AG04450 (cell line): ENCODE measurements around the gene BBS9. TPM values are rescaled to one million over a fixed set of nuclear protein-coding genes. Genes with fewer than 3 reads are reported as not detected.
A peak's percentile ranks its signal among the peaks of the same experiment; 100 is the strongest.

Experiments
- CTCF ChIA-PET: fragments of 300-600, 350-600 bp; formaldehyde crosslinking; extraction: SDS; loops from one replicate; lab custom pipeline; 2022; ENCODE audit warnings: antibody characterized with exemption, inconsistent platforms; lab: Charles Lee
- POLR2A ChIA-PET: fragments of 350-600 bp; formaldehyde crosslinking; extraction: SDS; loops from one replicate; lab custom pipeline; 2021; ENCODE audit warnings: antibody characterized with exemption, inconsistent platforms; lab: Yijun Ruan, JAX
- DNase-seq: peaks from one replicate; pipeline ENCODE4 v3.0.0-alpha.2; 2011; ENCODE audit warnings: low read depth, low spot score
- H3K27ac ChIP-seq: one replicate; pipeline ENCODE4 v1.5.1; 2012; ENCODE audit warnings: low read depth, low read length, control low read depth
- H3K27me3 ChIP-seq: one replicate; pipeline ENCODE4 v1.6.0; 2012; ENCODE audit warnings: low read length; ENCODE audit not compliant: control insufficient read depth, insufficient read depth
- H3K4me3 ChIP-seq: 2 replicates; pipeline ENCODE4 v1.5.1; 2011; ENCODE audit warnings: mild to moderate bottlenecking, low read depth, low read length, control low read depth
- H3K9me3 ChIP-seq: 2 replicates; pipeline ENCODE4 v1.5.1; 2012; ENCODE audit warnings: low read length; ENCODE audit not compliant: control insufficient read depth, insufficient read depth
- CTCF ChIP-seq: IDR thresholded peaks from 2 replicates; pipeline ENCODE4 v1.5.1; 2011; ENCODE audit warnings: low read depth, low read length, control low read depth, inconsistent platforms
- polyA plus RNA-seq: library from polyadenylated mRNA; depleted of rRNA; stranded (reverse); fragments of >200 nt; gene quantifications from 2 replicates; pipeline ENCODE4 v1.2.3, GENCODE V29; 2011

Gene BBS9
- polyA plus RNA-seq, 1 experiment: 15.6 TPM

GRCh38 chr7:33590916-33591315, 461.6 kb downstream of the BBS9 start:
- Histone ChIP-seq H3K9me3 (no peaks in the 10 kb centered on the region), H3K27ac (no peak overlapping the region), H3K4me3 (no peak overlapping the region), H3K27me3 (no peaks in the 10 kb centered on the region)
- no peak for TF ChIP-seq CTCF
- DNase-seq: peak; percentile 7
- CTCF ChIA-PET: interaction anchor here (0.6 to 1.4 kb wide), 2 partner anchors 319 to 342 kb away, joined by 4 read pairs; no protein-coding TSS in a partner anchor
- POLR2A ChIA-PET: no interaction called here

- no peak for TF ChIP-seq CTCF
Observed at GRCh38 chr7:33591490-33591889, 462.1 kb downstream of the BBS9 start.

GRCh38 chr7:33592718-33593117, 463.4 kb downstream of the BBS9 start:
- TF ChIP-seq CTCF: no peak
- no peak for DNase-seq
- ChIA-PET POLR2A (no interaction called here), CTCF (no interaction called here)
- no peaks in the 10 kb centered on the region for H3K9me3 ChIP-seq
- H3K27ac ChIP-seq: no peak overlapping the region
- no peaks in the 10 kb centered on the region for H3K27me3 ChIP-seq
- H3K4me3 ChIP-seq: no peak overlapping the region

More at GRCh38 chr7:33591490-33591889, 462.1 kb downstream of the BBS9 start:
- ChIA-PET CTCF (interaction anchor here (0.6 kb wide), 1 partner anchor 314 kb away, joined by 4 read pairs; the partner anchor contains the start of gene BMPER), POLR2A (no interaction called here)
- no peak for DNase-seq
- no peaks in the 10 kb centered on the region for H3K27me3 ChIP-seq
- no peak overlapping the region for H3K27ac ChIP-seq
- no peak overlapping the region for H3K4me3 ChIP-seq
- no peaks in the 10 kb centered on the region for H3K9me3 ChIP-seq

- ChIA-PET CTCF (no interaction called here), POLR2A (no interaction called here)
- no peak for DNase-seq
- Histone ChIP-seq H3K9me3 (no peaks in the 10 kb centered on the region), H3K27me3 (no peaks in the 10 kb centered on the region), H3K27ac (no peak overlapping the region), H3K4me3 (no peak overlapping the region)
- no peak for TF ChIP-seq CTCF
Observed at GRCh38 chr7:33593611-33594010, 464.2 kb downstream of the BBS9 start.

GRCh38 chr7:33596686-33597085, 467.3 kb downstream of the BBS9 start:
- Histone ChIP-seq H3K27ac (no peak overlapping the region), H3K4me3 (no peak overlapping the region), H3K27me3 (no peaks in the 10 kb centered on the region), H3K9me3 (no peaks in the 10 kb centered on the region)
- POLR2A ChIA-PET: no interaction called here
- no peak for TF ChIP-seq CTCF
- DNase-seq: no peak
- CTCF ChIA-PET: interaction anchor here (0.7 kb wide), 1 partner anchor 498 kb away, joined by 3 read pairs; no protein-coding TSS in a partner anchor
